KMS-11 (cell line): ENCODE data around the gene NLGN1.

Experiments used
- H2AFZ ChIP-seq: fragments of 200-600 bp; sonication (generic); 2 replicates; pipeline ENCODE4 v1.6.1; 2016; ENCODE audit warnings: antibody characterized with exemption, mixed run types, low read depth
- H3K27ac ChIP-seq: fragments of 200-600 bp; sonication (generic); 2 replicates; pipeline ENCODE4 v1.6.1; 2016; ENCODE audit warnings: mild to moderate bottlenecking, mixed run types
- H3K27me3 ChIP-seq: fragments of 200-600 bp; sonication (generic); 2 replicates; pipeline ENCODE4 v1.6.1; 2017; ENCODE audit warnings: mild to moderate bottlenecking, low read depth, mixed run types, moderate library complexity; ENCODE audit not compliant: insufficient read depth
- H3K36me3 ChIP-seq: fragments of 200-600 bp; sonication (generic); 2 replicates; pipeline ENCODE4 v1.6.1; 2017; ENCODE audit warnings: mild to moderate bottlenecking, mixed run types; ENCODE audit not compliant: insufficient read depth
- H3K4me1 ChIP-seq: fragments of 200-600 bp; sonication (generic); 2 replicates; pipeline ENCODE4 v1.6.1; 2016; ENCODE audit warnings: mild to moderate bottlenecking, low read depth, mixed run types; ENCODE audit not compliant: poor library complexity, severe bottlenecking
- H3K4me2 ChIP-seq: fragments of 200-600 bp; sonication (generic); 2 replicates; pipeline ENCODE4 v1.7.0; 2016; ENCODE audit warnings: mild to moderate bottlenecking, mixed run types
- H3K4me3 ChIP-seq: fragments of 200-600 bp; sonication (generic); IDR thresholded peaks from 2 replicates; pipeline ENCODE4 v1.6.1; 2017; ENCODE audit warnings: low read depth, low read length, mixed read lengths; ENCODE audit not compliant: insufficient read depth
- H3K79me2 ChIP-seq: fragments of 200-600 bp; sonication (generic); 2 replicates; pipeline ENCODE4 v1.6.1; 2016; ENCODE audit warnings: low read depth, mixed run types; ENCODE audit not compliant: insufficient read depth
- H3K9ac ChIP-seq: fragments of 200-600 bp; sonication (generic); 2 replicates; pipeline ENCODE4 v1.6.1; 2016; ENCODE audit warnings: mild to moderate bottlenecking, mixed run types
- H4K20me1 ChIP-seq: fragments of 200-600 bp; sonication (generic); 2 replicates; pipeline ENCODE4 v1.6.1; 2016; ENCODE audit warnings: mild to moderate bottlenecking, mixed run types; ENCODE audit not compliant: insufficient read depth
- TF ChIP-seq, protein P1 (sequence below): fragments of 200-600 bp; sonication (generic); conservative IDR thresholded peaks from 2 replicates; pipeline ENCODE4 v1.6.1; 2017; ENCODE audit warnings: low read depth, mild to moderate bottlenecking, antibody characterized with exemption, low read length, moderate library complexity, mixed read lengths

The NLGN1 gene

DNA sequence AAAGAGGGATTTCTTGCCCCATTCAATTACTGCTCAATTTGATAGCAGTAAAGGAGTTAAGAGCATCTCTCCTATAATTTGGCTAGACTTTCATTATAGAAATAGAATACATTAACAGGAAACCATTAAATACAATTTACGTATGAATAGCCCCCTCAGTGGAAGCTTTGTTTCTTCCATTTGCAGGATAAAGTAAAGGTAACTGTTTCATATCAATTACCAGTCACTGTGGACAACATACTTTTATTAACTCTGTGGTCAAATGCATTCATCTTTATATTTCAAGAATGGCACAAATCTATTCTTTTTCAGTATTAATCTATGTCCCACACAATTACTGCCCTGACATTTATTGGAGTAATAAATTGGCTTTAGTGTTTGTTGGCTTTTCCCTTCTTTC, 613.4 kb downstream of the NLGN1 start:
- Histone ChIP-seq H4K20me1 (no peaks in the 10 kb centered on the region), H3K4me1 (peaks cover 20% of the 10 kb centered on the region), H3K4me3 (no peak overlapping the region), H3K36me3 (no peaks in the 10 kb centered on the region), H3K9ac (no peak overlapping the region), H3K79me2 (no peaks in the 10 kb centered on the region), H3K27ac (no peak overlapping the region), H2AFZ (no peak overlapping the region), H3K4me2 (no peak overlapping the region), H3K27me3 (no peaks in the 10 kb centered on the region)
- TF ChIP-seq, protein P1, sequence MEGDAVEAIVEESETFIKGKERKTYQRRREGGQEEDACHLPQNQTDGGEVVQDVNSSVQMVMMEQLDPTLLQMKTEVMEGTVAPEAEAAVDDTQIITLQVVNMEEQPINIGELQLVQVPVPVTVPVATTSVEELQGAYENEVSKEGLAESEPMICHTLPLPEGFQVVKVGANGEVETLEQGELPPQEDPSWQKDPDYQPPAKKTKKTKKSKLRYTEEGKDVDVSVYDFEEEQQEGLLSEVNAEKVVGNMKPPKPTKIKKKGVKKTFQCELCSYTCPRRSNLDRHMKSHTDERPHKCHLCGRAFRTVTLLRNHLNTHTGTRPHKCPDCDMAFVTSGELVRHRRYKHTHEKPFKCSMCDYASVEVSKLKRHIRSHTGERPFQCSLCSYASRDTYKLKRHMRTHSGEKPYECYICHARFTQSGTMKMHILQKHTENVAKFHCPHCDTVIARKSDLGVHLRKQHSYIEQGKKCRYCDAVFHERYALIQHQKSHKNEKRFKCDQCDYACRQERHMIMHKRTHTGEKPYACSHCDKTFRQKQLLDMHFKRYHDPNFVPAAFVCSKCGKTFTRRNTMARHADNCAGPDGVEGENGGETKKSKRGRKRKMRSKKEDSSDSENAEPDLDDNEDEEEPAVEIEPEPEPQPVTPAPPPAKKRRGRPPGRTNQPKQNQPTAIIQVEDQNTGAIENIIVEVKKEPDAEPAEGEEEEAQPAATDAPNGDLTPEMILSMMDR, result no peak

DNA sequence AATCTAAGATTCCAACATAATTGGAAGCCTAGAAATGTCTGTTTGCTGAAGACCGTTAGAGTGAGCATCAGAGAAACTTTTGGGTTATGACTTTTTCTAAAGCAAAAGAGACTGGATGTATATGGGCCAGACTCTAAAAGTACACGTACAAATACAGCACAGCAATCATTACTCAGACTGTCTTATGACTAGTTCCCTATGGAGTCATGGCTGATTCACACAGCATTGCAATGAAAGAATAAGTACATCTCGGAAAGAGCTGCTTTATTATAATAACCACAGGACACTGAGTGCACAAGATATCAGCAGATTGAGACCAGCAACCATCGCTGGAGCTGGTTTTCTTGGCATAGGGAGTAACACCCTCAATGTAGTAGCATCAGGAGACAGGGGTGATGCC, 618.6 kb downstream of the NLGN1 start:
- Histone ChIP-seq H4K20me1 (no peaks in the 10 kb centered on the region), H3K27ac (no peak overlapping the region), H3K36me3 (no peaks in the 10 kb centered on the region), H3K9ac (no peak overlapping the region), H3K4me1 (no peaks in the 10 kb centered on the region), H3K27me3 (no peaks in the 10 kb centered on the region), H3K4me3 (no peak overlapping the region), H2AFZ (no peak overlapping the region), H3K79me2 (no peaks in the 10 kb centered on the region), H3K4me2 (no peak overlapping the region)
- TF ChIP-seq, protein P1, result no peak

DNA sequence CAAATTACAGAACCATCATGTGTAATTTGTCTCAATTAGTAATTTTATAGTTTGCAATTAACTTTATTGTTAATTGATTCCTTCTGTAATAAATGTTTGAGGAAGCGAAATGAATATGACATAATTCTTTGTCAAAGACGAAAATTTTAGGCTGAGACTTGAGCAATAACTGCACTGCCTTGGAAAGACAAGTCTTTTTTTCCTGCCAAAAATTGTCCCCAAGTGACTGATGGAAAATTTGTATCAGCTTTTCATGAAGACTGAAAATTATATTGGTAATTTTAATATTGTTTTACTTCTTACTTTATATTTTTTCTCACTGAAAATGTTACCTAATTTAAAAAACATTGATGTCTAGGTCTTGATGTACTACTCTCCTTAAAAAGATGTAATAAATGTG, 622.6 kb downstream of the NLGN1 start:
- Histone ChIP-seq H3K27me3 (no peaks in the 10 kb centered on the region), H4K20me1 (no peaks in the 10 kb centered on the region), H3K4me1 (no peaks in the 10 kb centered on the region), H3K79me2 (no peaks in the 10 kb centered on the region), H2AFZ (no peak overlapping the region), H3K9ac (no peak overlapping the region), H3K27ac (no peak overlapping the region), H3K36me3 (no peaks in the 10 kb centered on the region), H3K4me3 (no peak overlapping the region), H3K4me2 (no peak overlapping the region)
- TF ChIP-seq, protein P1, result no peak

DNA sequence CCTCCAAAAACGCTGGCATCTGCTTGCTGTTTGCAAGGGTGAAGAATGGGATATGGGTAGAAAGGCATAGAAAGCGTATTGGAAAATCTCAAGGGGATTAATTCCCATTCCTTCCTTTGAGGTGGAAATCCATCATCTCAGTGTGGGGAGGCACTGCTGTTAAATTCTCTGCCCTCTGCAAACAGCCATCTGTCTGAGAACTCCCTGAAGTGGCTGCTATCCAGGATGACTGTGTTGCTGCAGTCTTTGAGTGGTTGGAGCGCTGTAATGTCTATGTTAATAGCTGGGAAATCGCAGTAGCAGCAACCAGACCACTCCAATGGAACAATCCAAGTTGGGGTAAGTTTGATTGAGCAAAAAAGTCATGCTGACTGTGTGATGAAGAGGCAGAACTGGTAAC, 625.9 kb downstream of the NLGN1 start:
- Histone ChIP-seq H3K4me2 (no peak overlapping the region), H2AFZ (no peak overlapping the region)
- TF ChIP-seq, protein P1, result no peak

More for the DNA sequence above, 625.9 kb downstream of the NLGN1 start:
- Histone ChIP-seq H3K9ac (no peak overlapping the region), H3K4me1 (no peaks in the 10 kb centered on the region), H3K79me2 (no peaks in the 10 kb centered on the region), H3K27me3 (no peaks in the 10 kb centered on the region), H3K4me3 (no peak overlapping the region), H4K20me1 (no peaks in the 10 kb centered on the region), H3K27ac (no peak overlapping the region), H3K36me3 (no peaks in the 10 kb centered on the region)
